Fibroblast of villous mesenchyme (primary cell): ENCODE measurements around the gene ANKRD11. TPM values are rescaled to one million over a fixed set of nuclear protein-coding genes. Genes with fewer than 3 reads are reported as not detected.

Experiments used
- DNase-seq: peaks from one replicate; pipeline ENCODE4 v3.0.0-alpha.2; 2010; ENCODE audit warnings: low read depth
- H3K4me3 ChIP-seq: 2 replicates; pipeline ENCODE4 v1.5.1; 2011; ENCODE audit warnings: low read depth, mild to moderate bottlenecking, low read length
- CTCF ChIP-seq: IDR thresholded peaks from 2 replicates; pipeline ENCODE4 v1.5.1; 2012; ENCODE audit warnings: low read depth, mild to moderate bottlenecking, low read length; ENCODE audit not compliant: insufficient read depth
- total RNA-seq: library from RNA; depleted of rRNA; stranded (reverse); fragments of >200 nt; gene quantifications from 2 replicates; pipeline ENCODE4 v1.2.3, GENCODE V29; 2012

Gene ANKRD11
- 69.5 and 82.5 TPM in 2 replicates for total RNA-seq

GRCh38 chr16:89490439-89491237 is at the start of gene ANKRD11:
TSS of gene ANKRD11 (minus strand) at chr16:89490561. CDS start at chr16:89317019, 173,542 bp downstream.
- DNase-seq, result peak; percentile 100
- H3K4me3 ChIP-seq, result peak within 1 kb of the TSS; percentile 91
- no peak for TF ChIP-seq CTCF

GRCh38 chr16:89538286-89538685 is 47.9 kb upstream of the ANKRD11 start:
- H3K4me3 ChIP-seq, result no peak overlapping the region
- no peak for TF ChIP-seq CTCF
- DNase-seq, result no peak

GRCh38 chr16:89537549-89537925 is 47.2 kb upstream of the ANKRD11 start:
- no peak for DNase-seq
- no peak overlapping the region for H3K4me3 ChIP-seq
- no peak for TF ChIP-seq CTCF

GRCh38 chr16:89536886-89537548 is 46.7 kb upstream of the ANKRD11 start:
- no peak for TF ChIP-seq CTCF
- H3K4me3 ChIP-seq, result no peak overlapping the region
- no peak for DNase-seq

- H3K4me3 ChIP-seq, result no peak overlapping the region
- TF ChIP-seq CTCF, result no peak
- no peak for DNase-seq
These were observed 46.0 kb upstream of the ANKRD11 start for GRCh38 chr16:89536371-89536770.

GRCh38 chr16:89534252-89534756 is 43.9 kb upstream of the ANKRD11 start:
- DNase-seq, result peak; percentile 81
- no peak for TF ChIP-seq CTCF
- no peak overlapping the region for H3K4me3 ChIP-seq
